T47D (cell line): Measurements from ENCODE around the gene SLC15A1.

Source experiments
- DNase-seq, 2 experiments: peaks; one replicate each; pipeline versions ENCODE4 v3.0.0 to v3.0.0-alpha.2; 2011 to 2012; ENCODE audit warnings: low read depth in 1 of 2, low spot score in 1 of 2
- JUND ChIP-seq: IDR thresholded peaks from 2 replicates; pipeline ENCODE4 v1.6.1; 2012; ENCODE audit warnings: low read depth
- in situ Hi-C: cut with HindIII; loops from 2 replicates; pipeline ENCODE4 v1.10.0; 2016; ENCODE audit warnings: low sequenced_read_pairs, low pct_unique_long_range_greater_than_20kb

Gene SLC15A1

DNA sequence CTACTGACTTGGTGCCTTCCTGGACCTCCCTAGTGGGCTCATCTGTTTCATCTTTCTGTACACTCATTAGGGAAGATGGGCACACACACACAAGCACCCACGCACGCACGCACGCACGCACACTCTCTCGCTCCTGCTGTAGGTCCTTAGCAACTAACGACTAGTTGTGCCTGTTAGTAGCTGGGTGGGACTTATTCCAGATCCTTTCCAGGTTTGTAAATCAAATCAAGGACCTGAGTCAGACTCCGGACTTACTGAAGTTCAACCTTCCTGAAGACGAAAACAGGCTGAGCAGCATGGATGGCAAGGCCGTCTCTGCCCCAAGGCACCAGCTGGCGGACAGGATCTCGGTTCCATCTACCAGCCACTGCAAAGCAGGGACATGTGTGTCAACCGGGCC is 76.2 kb downstream of the SLC15A1 start:
- in situ Hi-C loops = no loop called here
- no peak for TF ChIP-seq JUND

GRCh38 chr13:98675837-98676236 is 76.6 kb downstream of the SLC15A1 start:
- in situ Hi-C loops = no loop called here
- TF ChIP-seq JUND = no peak
- no peak for DNase-seq

More for the DNA sequence above, 76.2 kb downstream of the SLC15A1 start:
- peak in 1 of 2 experiments; percentile 40 for DNase-seq

GRCh38 chr13:98675066-98675465 is 77.4 kb downstream of the SLC15A1 start:
- no peak for TF ChIP-seq JUND
- in situ Hi-C loops = no loop called here
- no peak for DNase-seq

DNA sequence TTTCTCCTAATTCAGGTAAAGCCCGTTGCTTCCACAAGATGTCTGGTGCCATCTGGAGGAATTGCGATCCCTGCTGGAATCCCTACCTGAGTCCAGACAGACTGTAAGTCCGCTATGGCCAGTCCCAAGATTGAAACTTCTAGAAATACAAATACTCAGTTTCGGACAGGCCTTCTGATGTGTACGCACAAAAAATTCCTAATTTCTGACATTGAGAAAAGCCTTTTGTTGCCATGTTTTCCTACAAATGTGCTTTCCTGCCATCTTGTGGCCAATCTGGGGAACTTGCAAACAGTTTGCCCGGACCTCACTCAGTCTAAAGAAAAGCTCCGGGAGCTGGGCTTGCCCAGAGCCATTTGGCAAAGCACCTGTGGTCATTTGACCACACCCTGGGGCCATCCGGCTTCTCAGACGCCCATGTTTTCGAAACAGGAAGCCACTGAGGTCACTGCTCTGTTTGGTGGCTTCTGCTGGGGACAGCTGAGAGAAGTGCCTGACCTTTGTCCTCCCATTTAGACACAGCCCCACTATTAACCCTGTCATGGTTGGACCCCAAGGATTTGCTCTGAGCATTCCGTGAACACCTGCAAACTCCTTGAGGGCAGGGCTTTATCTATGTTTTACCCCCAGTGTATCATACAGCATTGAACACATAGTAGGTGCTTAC is 79.4 kb downstream of the SLC15A1 start:
- no peak for TF ChIP-seq JUND
- in situ Hi-C loops = no loop called here

GRCh38 chr13:98668155-98668554 is 84.3 kb downstream of the SLC15A1 start:
- no peak for TF ChIP-seq JUND
- DNase-seq = no peak
- in situ Hi-C loops = no loop called here

More for the DNA sequence above, 79.4 kb downstream of the SLC15A1 start:
- DNase-seq = peak; percentile 73 to 75

GRCh38 chr13:98665638-98665995 is 86.9 kb downstream of the SLC15A1 start:
- no peak for DNase-seq
- TF ChIP-seq JUND = no peak
- in situ Hi-C loops = no loop called here

- in situ Hi-C loops = no loop called here
- no peak for TF ChIP-seq JUND
- no peak for DNase-seq
These were observed 87.4 kb downstream of the SLC15A1 start for GRCh38 chr13:98664924-98665637.

DNA sequence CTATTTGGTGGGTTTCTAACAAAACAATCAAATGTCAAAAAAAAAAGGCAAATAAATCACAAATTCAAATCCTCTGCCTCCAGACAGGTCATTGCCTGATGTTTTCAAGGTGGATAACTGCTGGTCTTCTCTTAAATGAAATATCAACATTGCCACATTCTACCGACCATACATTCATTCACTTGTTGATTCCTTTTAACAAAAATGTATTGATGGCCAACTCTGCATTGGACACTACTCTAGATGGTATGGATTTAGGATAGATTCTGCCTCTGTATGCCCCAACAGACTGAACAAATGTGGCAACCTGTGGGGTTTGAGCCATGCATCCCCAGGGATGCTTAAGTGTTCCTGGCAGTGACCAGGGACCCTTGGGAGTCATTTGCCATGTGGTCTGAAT is 88.0 kb downstream of the SLC15A1 start:
- no peak for DNase-seq
- no peak for TF ChIP-seq JUND
- in situ Hi-C loops = no loop called here

GRCh38 chr13:98664047-98664446 is 88.4 kb downstream of the SLC15A1 start:
- no peak for DNase-seq
- in situ Hi-C loops = no loop called here
- no peak for TF ChIP-seq JUND

DNA sequence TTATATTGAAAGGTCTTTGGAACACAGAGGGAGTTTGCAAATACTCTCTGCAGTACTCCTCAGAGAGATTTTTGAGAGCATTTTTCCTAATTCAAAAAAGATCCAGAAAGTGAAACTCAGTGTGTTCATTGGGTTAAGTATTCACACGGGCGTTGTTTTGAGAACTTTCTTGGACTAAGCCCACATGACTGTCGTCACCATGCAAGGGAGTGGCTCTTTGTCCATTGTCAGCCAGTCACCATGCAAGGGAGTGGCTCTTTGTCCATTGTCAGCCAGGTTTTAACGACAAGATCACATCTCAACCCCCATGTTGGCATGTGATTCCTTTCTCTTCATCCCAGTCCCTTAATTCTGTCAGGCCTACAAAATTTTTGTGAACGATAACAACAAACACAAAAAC is 94.3 kb downstream of the SLC15A1 start:
- no peak for DNase-seq
- in situ Hi-C loops = no loop called here
- no peak for TF ChIP-seq JUND

DNA sequence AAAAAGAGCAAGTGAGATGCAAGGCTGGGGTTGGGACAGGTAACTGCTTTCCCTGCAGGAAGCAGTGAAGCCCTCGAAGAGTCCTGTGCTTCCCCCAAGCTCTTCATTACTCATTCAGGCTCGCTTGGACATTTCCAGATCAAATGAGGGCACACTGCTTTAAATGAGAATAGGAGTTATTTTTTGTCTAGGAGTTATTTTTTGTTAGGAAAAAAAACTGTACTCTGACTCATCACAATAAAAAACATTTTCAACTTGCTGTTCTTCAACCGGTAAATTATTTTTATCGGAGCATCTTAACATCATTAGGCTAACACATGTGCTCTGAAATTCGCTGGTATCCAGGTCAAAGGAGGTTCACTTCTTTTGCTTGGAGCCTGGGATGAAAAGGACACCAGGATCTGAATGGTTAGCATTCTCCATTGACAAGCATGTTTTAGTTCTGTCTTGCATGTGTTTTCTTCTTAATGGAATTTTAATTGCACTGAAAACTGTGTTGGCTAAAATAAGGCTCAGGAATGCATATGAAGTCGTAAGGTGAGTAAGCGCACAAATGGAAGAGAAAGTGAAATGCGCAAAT is 94.9 kb downstream of the SLC15A1 start:
- in situ Hi-C loops = no loop called here
- DNase-seq = no peak
- no peak for TF ChIP-seq JUND

- TF ChIP-seq JUND = no peak
- in situ Hi-C loops = no loop called here
- DNase-seq = no peak
These were observed 96.2 kb downstream of the SLC15A1 start for GRCh38 chr13:98656223-98656622.

- peak; percentile 80 to 89 for DNase-seq
- TF ChIP-seq JUND = no peak
- in situ Hi-C loops = no loop called here
These were observed 98.9 kb downstream of the SLC15A1 start for GRCh38 chr13:98653463-98653985.
